Neural cell (in vitro differentiated cells): ENCODE results near the gene PDCD7. TPM values are rescaled to one million over a fixed set of nuclear protein-coding genes. Genes with fewer than 3 reads are reported as not detected.

ENCODE experiments used
- H2AFZ ChIP-seq: fragments of 200-600, 300-800 bp; sonication (generic), shearing (Covaris generic); 2 replicates; pipeline ENCODE4 v1.6.0; 2014; ENCODE audit warnings: low read depth, mild to moderate bottlenecking, antibody characterized with exemption, low read length, moderate library complexity
- H3F3A ChIP-seq: fragments of 200-600 bp; shearing (Covaris generic); 2 replicates; pipeline ENCODE4 v1.6.1; 2016; ENCODE audit warnings: mild to moderate bottlenecking, moderate library complexity, mixed read lengths, antibody characterized with exemption, low read length; ENCODE audit not compliant: insufficient read depth, poor library complexity, severe bottlenecking
- H3K27ac ChIP-seq: fragments of 200-600, 300-800 bp; sonication (generic), shearing (Covaris generic); 2 replicates; pipeline ENCODE4 v1.5.1; 2014; ENCODE audit warnings: mild to moderate bottlenecking, low read length, moderate library complexity
- H3K27me3 ChIP-seq: fragments of 300-800, 200-600 bp; sonication (generic), shearing (Covaris generic); 2 replicates; pipeline ENCODE4 v1.6.0; 2014; ENCODE audit warnings: mild to moderate bottlenecking, low read depth, low read length, moderate library complexity; ENCODE audit not compliant: insufficient read depth
- H3K36me3 ChIP-seq: fragments of 300-800, 200-600 bp; sonication (generic), shearing (Covaris generic); 2 replicates; pipeline ENCODE4 v1.5.1; 2014; ENCODE audit warnings: mild to moderate bottlenecking, antibody characterized with exemption, low read length, moderate library complexity; ENCODE audit not compliant: insufficient read depth
- H3K4me2 ChIP-seq: fragments of 300-800, 200-600 bp; sonication (generic), shearing (Covaris generic); 2 replicates; pipeline ENCODE4 v1.6.0; 2014; ENCODE audit warnings: mild to moderate bottlenecking, low read length
- H3K4me3 ChIP-seq: fragments of 300-800, 200-600 bp; sonication (generic), shearing (Covaris generic); 2 replicates; pipeline ENCODE4 v1.5.1; 2014; ENCODE audit warnings: mild to moderate bottlenecking, low read length, moderate library complexity
- H3K79me2 ChIP-seq: fragments of 200-600 bp; shearing (Covaris generic); replicated peaks from 2 replicates; pipeline ENCODE4 v1.6.0; 2014; ENCODE audit warnings: mild to moderate bottlenecking, low read length, moderate library complexity; ENCODE audit not compliant: insufficient read depth
- H3K9ac ChIP-seq: fragments of 300-800, 200-600 bp; sonication (generic), shearing (Covaris generic); 2 replicates; pipeline ENCODE4 v1.6.1; 2016; ENCODE audit warnings: mild to moderate bottlenecking, low read length, mixed read lengths
- H3K9me2 ChIP-seq: fragments of 200-600 bp; shearing (Covaris generic); 2 replicates; pipeline ENCODE4 v1.6.1; 2016; ENCODE audit warnings: mild to moderate bottlenecking, low read length, mixed read lengths; ENCODE audit not compliant: insufficient read depth
- H3K9me3 ChIP-seq: fragments of 200-600, 300-800 bp; sonication (generic), shearing (Covaris generic); 2 replicates; pipeline ENCODE4 v1.6.1; 2016; ENCODE audit warnings: mild to moderate bottlenecking, mixed run types, low read length, moderate library complexity, mixed read lengths
- H4K20me1 ChIP-seq: fragments of 200-600 bp; shearing (Covaris generic); 2 replicates; pipeline ENCODE4 v1.6.1; 2016; ENCODE audit warnings: mild to moderate bottlenecking, mixed run types; ENCODE audit not compliant: insufficient read depth
- CTCF ChIP-seq: fragments of 450-650 bp; IDR thresholded peaks from 2 replicates; pipeline ENCODE4 v1.5.1; 2014; ENCODE audit warnings: antibody characterized with exemption, mild to moderate bottlenecking, moderate library complexity; ENCODE audit not compliant: poor library complexity, severe bottlenecking
- EP300 ChIP-seq: fragments of 450-650 bp; conservative IDR thresholded peaks from 2 replicates; pipeline ENCODE4 v1.6.1; 2014; ENCODE audit warnings: antibody characterized with exemption, mild to moderate bottlenecking, moderate library complexity; ENCODE audit not compliant: poor library complexity, severe bottlenecking
- EZH2 ChIP-seq: fragments of 200-600, 300-800 bp; shearing (Covaris generic), sonication (generic); IDR thresholded peaks from 2 replicates; pipeline ENCODE4 v1.6.1; 2014; ENCODE audit warnings: antibody characterized with exemption, low read length, borderline replicate concordance, mild to moderate bottlenecking; ENCODE audit not compliant: insufficient read depth, poor library complexity, severe bottlenecking
- MXI1 ChIP-seq: fragments of 450-650 bp; conservative IDR thresholded peaks from 2 replicates; pipeline ENCODE4 v1.6.1; 2014; ENCODE audit warnings: antibody characterized with exemption, mild to moderate bottlenecking; ENCODE audit not compliant: poor library complexity, severe bottlenecking
- POLR2AphosphoS5 ChIP-seq: IDR thresholded peaks from 2 replicates; pipeline ENCODE4 v1.6.1; 2012
- RAD21 ChIP-seq: fragments of 450-650 bp; conservative IDR thresholded peaks from 2 replicates; pipeline ENCODE4 v1.6.1; 2014; ENCODE audit warnings: antibody characterized with exemption, mild to moderate bottlenecking, moderate library complexity
- REST ChIP-seq: IDR thresholded peaks from 2 replicates; pipeline ENCODE4 v1.6.1; 2012; ENCODE audit warnings: borderline replicate concordance
- SMC3 ChIP-seq: fragments of 450-650 bp; conservative IDR thresholded peaks from 2 replicates; pipeline ENCODE4 v1.6.1; 2014; ENCODE audit warnings: antibody characterized with exemption, mild to moderate bottlenecking, moderate library complexity; ENCODE audit not compliant: poor library complexity
- TAF1 ChIP-seq: IDR thresholded peaks from 2 replicates; pipeline ENCODE4 v1.6.1; 2012; ENCODE audit warnings: low read depth
- polyA plus RNA-seq: library from polyadenylated mRNA; depleted of rRNA; stranded (reverse); fragments of >200 nt; gene quantifications from 2 replicates; pipeline ENCODE4 v1.2.3, GENCODE V29; 2014

The PDCD7 gene
- polyA plus RNA-seq, 1 donor from 2014 or later: 46.8 TPM

GRCh38 chr15:65164139-65164538 lies 30.5 kb upstream of the PDCD7 start:
- Histone ChIP-seq H3K4me3 (no peak overlapping the region), H3K36me3 (no peaks in the 10 kb centered on the region), H3K9ac (no peak overlapping the region), H2AFZ (no peak overlapping the region), H3K27me3 (no peaks in the 10 kb centered on the region), H3K79me2 (peaks cover 6% of the 10 kb centered on the region), H3K9me2 (no peaks in the 10 kb centered on the region), H3K4me2 (no peak overlapping the region), H3K27ac (no peak overlapping the region), H3K9me3 (no peaks in the 10 kb centered on the region), H3F3A (no peaks in the 10 kb centered on the region), H4K20me1 (no peaks in the 10 kb centered on the region)
- no peak for TF ChIP-seq SMC3
- TF ChIP-seq CTCF: no peak
- no peak for TF ChIP-seq MXI1
- no peak for TF ChIP-seq REST
- TF ChIP-seq POLR2AphosphoS5: no peak
- no peak for TF ChIP-seq EZH2
- TF ChIP-seq EP300: no peak
- no peak for TF ChIP-seq TAF1
- no peak for TF ChIP-seq RAD21

- no peaks in the 10 kb centered on the region for H3K27me3 ChIP-seq
- no peaks in the 10 kb centered on the region for H3K9me2 ChIP-seq
- H3F3A ChIP-seq: no peaks in the 10 kb centered on the region
- H2AFZ ChIP-seq: no peak overlapping the region
- H3K4me2 ChIP-seq: no peak overlapping the region
- no peak overlapping the region for H3K9ac ChIP-seq
- peaks cover 6% of the 10 kb centered on the region for H3K36me3 ChIP-seq
- H3K4me3 ChIP-seq: no peak overlapping the region
- no peak overlapping the region for H3K27ac ChIP-seq
- H3K79me2 ChIP-seq: peaks cover 6% of the 10 kb centered on the region
- no peaks in the 10 kb centered on the region for H3K9me3 ChIP-seq
- no peaks in the 10 kb centered on the region for H4K20me1 ChIP-seq
- no peak for TF ChIP-seq POLR2AphosphoS5
- no peak for TF ChIP-seq EP300
- TF ChIP-seq EZH2: no peak
- no peak for TF ChIP-seq RAD21
- no peak for TF ChIP-seq TAF1
- no peak for TF ChIP-seq CTCF
- TF ChIP-seq SMC3: no peak
- TF ChIP-seq MXI1: no peak
- no peak for TF ChIP-seq REST
Measured at GRCh38 chr15:65163041-65163440, 29.4 kb upstream of the PDCD7 start.
